HCT116 (cell line): ENCODE data around the gene LRRC7.

Experiments
- CTCF ChIP-seq, 3 experiments: fragments of 200-600 bp in 1 of 3; sonication (generic) in 1 of 3; IDR thresholded peaks in 2 of 3; conservative IDR thresholded peaks in 1 of 3; 2 replicates each; pipeline ENCODE4 v1.5.1; 2012 to 2017; ENCODE audit warnings: low read depth in 2 of 3, low read length in 2 of 3, antibody characterized with exemption in 1 of 3, borderline replicate concordance in 1 of 3, control low read depth in 1 of 3, mild to moderate bottlenecking in 1 of 3, mixed read lengths in 1 of 3, mixed run types in 1 of 3, moderate library complexity in 1 of 3; ENCODE audit not compliant: insufficient read depth in 1 of 3
- EZH2 ChIP-seq: fragments of 200-600 bp; sonication (generic); IDR thresholded peaks from 2 replicates; pipeline ENCODE4 v1.6.1; 2017; ENCODE audit warnings: antibody characterized with exemption, mixed run types
- MAX ChIP-seq: IDR thresholded peaks from 2 replicates; pipeline ENCODE4 v1.6.1; 2012
- POLR2AphosphoS5 ChIP-seq: IDR thresholded peaks from 2 replicates; pipeline ENCODE4 v1.6.1; 2011; ENCODE audit warnings: mild to moderate bottlenecking, low read depth, low read length, moderate library complexity
- TF ChIP-seq, protein P1 (sequence below): IDR thresholded peaks from 2 replicates; pipeline ENCODE4 v1.6.1; 2012

DNA sequence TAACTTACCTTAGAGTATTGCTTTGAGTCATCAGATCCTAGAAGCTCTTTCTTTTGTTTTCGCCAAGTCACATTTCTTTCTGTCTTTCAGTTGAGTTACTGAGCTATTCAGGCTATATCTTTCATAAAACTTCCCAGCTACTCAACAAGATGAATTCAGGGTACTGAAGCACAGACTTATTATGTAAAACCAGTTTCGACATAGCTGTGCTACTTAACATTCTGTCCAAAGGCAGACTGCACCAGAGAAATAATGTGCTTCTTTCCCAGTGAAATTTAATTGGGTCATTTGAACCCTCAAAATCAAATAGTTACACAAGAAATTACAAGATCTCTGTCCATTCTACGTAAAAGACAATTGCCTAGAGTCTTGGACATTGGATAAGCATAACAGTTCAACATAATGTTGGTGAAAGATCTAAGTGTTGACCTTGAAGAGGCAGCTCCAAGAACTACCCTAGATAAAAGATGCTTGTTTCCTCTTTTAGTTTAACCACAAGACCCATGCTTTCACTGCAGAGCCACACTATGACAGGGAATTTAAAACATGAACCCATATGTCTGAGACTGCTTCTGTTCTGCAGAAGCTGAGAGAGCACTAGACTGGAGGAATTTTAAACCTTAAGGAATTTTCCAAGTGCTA is 474.5 kb downstream of the LRRC7 start:
- TF ChIP-seq CTCF (IDR thresholded peaks at IDR 0.05 in 2 of 3, conservative IDR thresholded peaks at IDR 0.05 in 1 of 3; ENCODE audit: borderline replicate concordance in 1 of 3, insufficient read depth in 1 of 3, low read depth in 2 of 3, low read length in 2 of 3) (no peak), EZH2 (no peak), POLR2AphosphoS5 (no peak), MAX (no peak)
- TF ChIP-seq, protein P1, sequence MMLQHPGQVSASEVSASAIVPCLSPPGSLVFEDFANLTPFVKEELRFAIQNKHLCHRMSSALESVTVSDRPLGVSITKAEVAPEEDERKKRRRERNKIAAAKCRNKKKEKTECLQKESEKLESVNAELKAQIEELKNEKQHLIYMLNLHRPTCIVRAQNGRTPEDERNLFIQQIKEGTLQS: no peak
